ENCODE data around the gene DPF3. TPM values are rescaled to one million over a fixed set of nuclear protein-coding genes. Genes with fewer than 3 reads are reported as not detected.

The DPF3 gene
- total RNA-seq, 3 donors from 2014 or later, result 0.32 to 2.8 (median 1.3) TPM

DNA sequence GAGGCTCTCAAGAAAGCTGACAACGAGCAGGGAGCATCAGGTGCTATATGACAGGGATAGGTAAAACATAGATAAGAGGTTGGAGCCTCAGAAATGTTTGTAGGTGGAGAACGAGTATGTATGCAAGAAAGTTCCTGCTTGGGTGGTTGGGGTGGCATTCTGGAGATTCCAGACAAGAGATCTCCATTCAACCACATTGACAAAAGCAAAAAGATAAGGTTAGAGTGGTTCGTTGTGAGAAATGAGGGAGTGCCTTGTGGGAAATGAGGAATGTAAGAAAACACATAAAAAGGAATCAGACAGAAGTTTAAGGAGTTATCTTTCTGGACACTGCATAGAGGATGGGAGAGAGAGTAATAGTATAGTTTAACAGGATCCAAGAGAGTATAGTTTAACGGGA, 290.3 kb downstream of the DPF3 start:
- H3K27ac ChIP-seq, result no peak overlapping the region
- no peaks in the 10 kb centered on the region for H3K36me3 ChIP-seq
- H3K4me1 ChIP-seq, result no peaks in the 10 kb centered on the region
- TF ChIP-seq POLR2AphosphoS5 (IDR thresholded peaks at IDR 0.05) (no peak), POLR2A (IDR thresholded peaks at IDR 0.05) (no peak)
- TF ChIP-seq, protein P1, sequence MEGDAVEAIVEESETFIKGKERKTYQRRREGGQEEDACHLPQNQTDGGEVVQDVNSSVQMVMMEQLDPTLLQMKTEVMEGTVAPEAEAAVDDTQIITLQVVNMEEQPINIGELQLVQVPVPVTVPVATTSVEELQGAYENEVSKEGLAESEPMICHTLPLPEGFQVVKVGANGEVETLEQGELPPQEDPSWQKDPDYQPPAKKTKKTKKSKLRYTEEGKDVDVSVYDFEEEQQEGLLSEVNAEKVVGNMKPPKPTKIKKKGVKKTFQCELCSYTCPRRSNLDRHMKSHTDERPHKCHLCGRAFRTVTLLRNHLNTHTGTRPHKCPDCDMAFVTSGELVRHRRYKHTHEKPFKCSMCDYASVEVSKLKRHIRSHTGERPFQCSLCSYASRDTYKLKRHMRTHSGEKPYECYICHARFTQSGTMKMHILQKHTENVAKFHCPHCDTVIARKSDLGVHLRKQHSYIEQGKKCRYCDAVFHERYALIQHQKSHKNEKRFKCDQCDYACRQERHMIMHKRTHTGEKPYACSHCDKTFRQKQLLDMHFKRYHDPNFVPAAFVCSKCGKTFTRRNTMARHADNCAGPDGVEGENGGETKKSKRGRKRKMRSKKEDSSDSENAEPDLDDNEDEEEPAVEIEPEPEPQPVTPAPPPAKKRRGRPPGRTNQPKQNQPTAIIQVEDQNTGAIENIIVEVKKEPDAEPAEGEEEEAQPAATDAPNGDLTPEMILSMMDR (IDR thresholded peaks at IDR 0.05), result no peak
- no peak for DNase-seq (ENCODE audit: low spot score in 2 of 2)
- no peak overlapping the region for H3K4me3 ChIP-seq
- intact Hi-C loops (cut with DNase I; ENCODE audit: low total_unique reads), result no loop called here
- no peaks in the 10 kb centered on the region for H3K27me3 ChIP-seq
- H3K9me3 ChIP-seq, result no peaks in the 10 kb centered on the region

DNA sequence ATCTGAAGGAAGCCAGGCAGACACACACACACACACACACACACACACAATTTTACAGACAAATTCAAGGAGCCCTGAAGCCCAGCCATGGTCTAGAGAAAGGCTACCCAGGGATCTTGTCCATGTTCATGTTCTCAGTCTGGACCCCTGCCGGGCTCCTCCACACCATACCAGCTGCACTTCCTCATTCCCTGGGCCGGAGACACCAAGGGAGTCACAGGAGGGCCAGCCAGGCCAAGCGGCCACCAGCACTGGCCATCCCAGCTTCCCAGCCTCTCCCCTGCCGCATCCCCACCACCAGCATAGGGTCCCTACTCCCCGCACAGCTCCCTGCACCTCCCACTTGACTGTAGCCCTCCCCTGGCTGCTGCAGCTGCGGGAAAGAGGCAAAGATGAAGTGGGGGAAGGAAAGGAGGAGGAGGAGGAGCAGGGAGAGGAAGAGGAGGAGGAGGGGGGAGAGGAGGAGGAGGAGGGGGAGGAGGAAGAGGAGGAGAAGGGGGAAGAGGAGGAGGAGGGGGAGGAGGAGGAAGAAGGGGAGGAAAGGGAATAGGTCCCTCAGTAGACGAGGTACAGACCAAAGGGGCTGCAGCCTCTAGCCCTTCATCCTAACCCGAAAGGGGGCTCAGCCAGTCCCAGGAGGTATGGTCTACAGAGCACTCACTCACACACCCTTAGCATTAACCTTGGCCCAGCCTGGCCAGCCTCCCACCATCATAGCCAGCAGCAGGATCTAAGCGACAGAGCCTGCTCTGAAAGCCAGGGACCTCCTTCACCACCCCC, 293.2 kb downstream of the DPF3 start:
- TF ChIP-seq, protein P1 (IDR thresholded peaks at IDR 0.05), result no peak
- TF ChIP-seq POLR2AphosphoS5 (IDR thresholded peaks at IDR 0.05) (no peak), POLR2A (IDR thresholded peaks at IDR 0.05) (no peak)
- H3K9me3 ChIP-seq, result no peaks in the 10 kb centered on the region
- no peak overlapping the region for H3K27ac ChIP-seq
- H3K4me1 ChIP-seq, result no peaks in the 10 kb centered on the region
- intact Hi-C loops (cut with DNase I; ENCODE audit: low total_unique reads), result no loop called here
- H3K36me3 ChIP-seq, result no peaks in the 10 kb centered on the region
- no peak for DNase-seq (ENCODE audit: low spot score in 2 of 2)
- no peak overlapping the region for H3K4me3 ChIP-seq
- H3K27me3 ChIP-seq, result no peaks in the 10 kb centered on the region

DNA sequence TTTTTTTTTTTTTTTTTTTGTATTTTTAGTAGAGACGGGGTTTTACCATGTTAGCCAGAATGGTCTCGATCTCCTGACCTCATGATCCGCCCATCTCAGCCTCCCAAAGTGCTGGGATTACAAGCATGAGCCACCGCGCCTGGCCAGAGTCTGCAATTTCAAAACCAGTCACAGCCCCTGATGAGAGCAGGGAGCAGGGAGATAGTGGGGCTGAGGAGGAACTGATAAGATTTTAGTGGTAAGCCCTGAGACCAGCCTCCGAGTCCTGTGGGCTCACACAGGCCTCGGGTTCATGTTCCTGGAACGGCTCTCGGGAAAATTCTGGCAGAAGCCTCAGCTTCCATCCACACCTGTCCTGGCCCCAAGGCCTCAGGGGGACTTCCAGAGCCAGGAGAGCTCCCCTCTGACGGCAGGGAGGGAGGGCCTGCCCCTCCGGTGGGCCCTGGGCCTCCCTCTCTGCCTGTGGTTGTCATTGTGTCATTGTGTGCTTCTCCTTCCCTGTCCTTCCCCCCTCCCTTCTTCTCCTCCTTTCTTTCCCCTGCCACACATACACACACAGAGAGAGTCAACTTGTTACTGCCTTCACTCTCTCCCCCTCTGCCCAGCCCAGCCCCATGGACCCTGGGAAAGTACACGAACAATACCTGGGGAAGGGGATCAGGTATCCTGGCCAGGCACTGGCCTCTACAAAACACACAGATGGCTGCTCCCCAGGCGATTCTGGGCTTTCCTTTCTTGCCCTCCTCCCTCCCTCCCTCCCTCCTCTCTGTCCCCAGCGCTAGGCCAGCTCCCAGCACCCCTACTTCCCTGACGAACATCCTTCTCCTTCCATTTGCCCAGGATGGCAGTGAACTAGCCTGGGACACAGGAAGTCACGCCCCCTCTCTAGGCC, 294.1 kb downstream of the DPF3 start:
- no peak for DNase-seq (ENCODE audit: low spot score in 2 of 2)
- TF ChIP-seq, protein P1 (IDR thresholded peaks at IDR 0.05), result no peak
- TF ChIP-seq POLR2A (IDR thresholded peaks at IDR 0.05) (no peak), POLR2AphosphoS5 (IDR thresholded peaks at IDR 0.05) (no peak)
- intact Hi-C loops (cut with DNase I; ENCODE audit: low total_unique reads), result no loop called here
- no peak overlapping the region for H3K27ac ChIP-seq
- no peaks in the 10 kb centered on the region for H3K36me3 ChIP-seq
- H3K4me3 ChIP-seq, result no peak overlapping the region
- H3K9me3 ChIP-seq, result no peaks in the 10 kb centered on the region
- no peaks in the 10 kb centered on the region for H3K4me1 ChIP-seq
- H3K27me3 ChIP-seq, result no peaks in the 10 kb centered on the region

DNA sequence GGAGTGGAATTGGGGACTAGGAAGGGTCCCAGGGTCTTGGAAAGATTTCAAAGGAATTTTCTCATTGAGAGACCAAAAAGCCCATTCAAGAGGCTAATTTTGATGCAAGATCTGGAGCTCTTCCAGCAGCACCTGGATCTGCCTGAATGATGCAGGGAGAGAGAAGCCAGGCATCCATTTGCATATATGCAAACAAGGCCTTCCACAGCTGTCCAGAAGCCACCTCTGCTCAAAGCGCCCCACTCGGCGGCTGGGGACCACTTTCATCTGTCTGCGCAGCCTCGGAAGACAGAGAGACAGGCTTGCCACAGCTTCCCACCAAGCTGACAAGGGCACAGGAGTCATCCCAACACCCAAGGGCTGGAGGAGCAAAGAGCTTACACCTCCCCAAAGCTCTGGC, 295.6 kb downstream of the DPF3 start:
- Histone ChIP-seq H3K36me3 (no peaks in the 10 kb centered on the region), H3K27me3 (no peaks in the 10 kb centered on the region), H3K27ac (no peak overlapping the region), H3K4me1 (no peaks in the 10 kb centered on the region), H3K4me3 (no peak overlapping the region), H3K9me3 (no peaks in the 10 kb centered on the region)
- intact Hi-C loops (cut with DNase I; ENCODE audit: low total_unique reads), result no loop called here
- no peak for TF ChIP-seq POLR2A (IDR thresholded peaks at IDR 0.05)
- no peak for TF ChIP-seq POLR2AphosphoS5 (IDR thresholded peaks at IDR 0.05)
- TF ChIP-seq, protein P1 (IDR thresholded peaks at IDR 0.05), result no peak
- no peak for DNase-seq (ENCODE audit: low spot score in 2 of 2)
